GM18499 (cell line): ENCODE results near the gene PRRX2.

ENCODE experiments used
- ATAC-seq: cut with Tn5 transposase; IDR thresholded peaks from one replicate; pipeline ENCODE4 v1.9.1; 2021; ENCODE audit warnings: moderate number of reproducible peaks; ENCODE audit not compliant: insufficient read depth, unreplicated experiment

Gene PRRX2

GRCh38 chr9:129665389-129665775, at the start of gene PRRX2:
TSS of gene PRRX2 (plus strand) at chr9:129665647. CDS start at chr9:129665868, 221 bp downstream.
- ATAC-seq = no peak

GRCh38 chr9:129617167-129617566, 48.3 kb upstream of the PRRX2 start:
- no peak for ATAC-seq

- ATAC-seq = no peak
These were observed 45.4 kb upstream of the PRRX2 start for GRCh38 chr9:129619787-129620668.

- ATAC-seq = no peak
These were observed 44.7 kb upstream of the PRRX2 start, which contains the start of gene C9orf50 for GRCh38 chr9:129620669-129621295. TSS of gene C9orf50 (minus strand) at chr9:129621101. CDS start at chr9:129620574, 527 bp downstream.

GRCh38 chr9:129623331-129623730, 42.1 kb upstream of the PRRX2 start:
- no peak for ATAC-seq

GRCh38 chr9:129624168-129624759, 41.2 kb upstream of the PRRX2 start:
- no peak for ATAC-seq

- no peak for ATAC-seq
These were observed 40.5 kb upstream of the PRRX2 start for GRCh38 chr9:129624947-129625346.

GRCh38 chr9:129626079-129626624, 39.3 kb upstream of the PRRX2 start, which contains the start of gene NTMT1:
TSS of gene NTMT1 (plus strand) at chr9:129626163. CDS start at chr9:129632704, 6,541 bp downstream.
- peak; percentile 55 for ATAC-seq

GRCh38 chr9:129626625-129627284, 38.7 kb upstream of the PRRX2 start:
- no peak for ATAC-seq

- ATAC-seq = no peak
These were observed 37.6 kb upstream of the PRRX2 start for GRCh38 chr9:129627556-129628440.

GRCh38 chr9:129628709-129629108, 36.7 kb upstream of the PRRX2 start:
- no peak for ATAC-seq

GRCh38 chr9:129629251-129629820, 36.1 kb upstream of the PRRX2 start:
- no peak for ATAC-seq

- ATAC-seq = no peak
These were observed 34.3 kb upstream of the PRRX2 start for GRCh38 chr9:129630967-129631673.

GRCh38 chr9:129631674-129632129, 33.7 kb upstream of the PRRX2 start:
- no peak for ATAC-seq

- no peak for ATAC-seq
These were observed 33.0 kb upstream of the PRRX2 start for GRCh38 chr9:129632460-129632859.

GRCh38 chr9:129633207-129633606, 32.2 kb upstream of the PRRX2 start:
- no peak for ATAC-seq

- no peak for ATAC-seq
These were observed 31.6 kb upstream of the PRRX2 start for GRCh38 chr9:129633848-129634247.
